Neural cell (in vitro differentiated cells): Measurements from ENCODE around the gene COX8A. TPM values are rescaled to one million over a fixed set of nuclear protein-coding genes. Genes with fewer than 3 reads are reported as not detected.

ENCODE experiments used
- H2AFZ ChIP-seq: fragments of 200-600, 300-800 bp; sonication (generic), shearing (Covaris generic); 2 replicates; pipeline ENCODE4 v1.6.0; 2014; ENCODE audit warnings: low read depth, mild to moderate bottlenecking, antibody characterized with exemption, low read length, moderate library complexity
- H3F3A ChIP-seq: fragments of 200-600 bp; shearing (Covaris generic); 2 replicates; pipeline ENCODE4 v1.6.1; 2016; ENCODE audit warnings: mild to moderate bottlenecking, moderate library complexity, mixed read lengths, antibody characterized with exemption, low read length; ENCODE audit not compliant: insufficient read depth, poor library complexity, severe bottlenecking
- H3K27ac ChIP-seq: fragments of 200-600, 300-800 bp; sonication (generic), shearing (Covaris generic); 2 replicates; pipeline ENCODE4 v1.5.1; 2014; ENCODE audit warnings: mild to moderate bottlenecking, low read length, moderate library complexity
- H3K27me3 ChIP-seq: fragments of 300-800, 200-600 bp; sonication (generic), shearing (Covaris generic); 2 replicates; pipeline ENCODE4 v1.6.0; 2014; ENCODE audit warnings: mild to moderate bottlenecking, low read depth, low read length, moderate library complexity; ENCODE audit not compliant: insufficient read depth
- H3K36me3 ChIP-seq: fragments of 300-800, 200-600 bp; sonication (generic), shearing (Covaris generic); 2 replicates; pipeline ENCODE4 v1.5.1; 2014; ENCODE audit warnings: mild to moderate bottlenecking, antibody characterized with exemption, low read length, moderate library complexity; ENCODE audit not compliant: insufficient read depth
- H3K4me2 ChIP-seq: fragments of 300-800, 200-600 bp; sonication (generic), shearing (Covaris generic); 2 replicates; pipeline ENCODE4 v1.6.0; 2014; ENCODE audit warnings: mild to moderate bottlenecking, low read length
- H3K4me3 ChIP-seq: fragments of 300-800, 200-600 bp; sonication (generic), shearing (Covaris generic); 2 replicates; pipeline ENCODE4 v1.5.1; 2014; ENCODE audit warnings: mild to moderate bottlenecking, low read length, moderate library complexity
- H3K79me2 ChIP-seq: fragments of 200-600 bp; shearing (Covaris generic); replicated peaks from 2 replicates; pipeline ENCODE4 v1.6.0; 2014; ENCODE audit warnings: mild to moderate bottlenecking, low read length, moderate library complexity; ENCODE audit not compliant: insufficient read depth
- H3K9ac ChIP-seq: fragments of 300-800, 200-600 bp; sonication (generic), shearing (Covaris generic); 2 replicates; pipeline ENCODE4 v1.6.1; 2016; ENCODE audit warnings: mild to moderate bottlenecking, low read length, mixed read lengths
- H3K9me2 ChIP-seq: fragments of 200-600 bp; shearing (Covaris generic); 2 replicates; pipeline ENCODE4 v1.6.1; 2016; ENCODE audit warnings: mild to moderate bottlenecking, low read length, mixed read lengths; ENCODE audit not compliant: insufficient read depth
- H3K9me3 ChIP-seq: fragments of 200-600, 300-800 bp; sonication (generic), shearing (Covaris generic); 2 replicates; pipeline ENCODE4 v1.6.1; 2016; ENCODE audit warnings: mild to moderate bottlenecking, mixed run types, low read length, moderate library complexity, mixed read lengths
- H4K20me1 ChIP-seq: fragments of 200-600 bp; shearing (Covaris generic); 2 replicates; pipeline ENCODE4 v1.6.1; 2016; ENCODE audit warnings: mild to moderate bottlenecking, mixed run types; ENCODE audit not compliant: insufficient read depth
- EP300 ChIP-seq: fragments of 450-650 bp; conservative IDR thresholded peaks from 2 replicates; pipeline ENCODE4 v1.6.1; 2014; ENCODE audit warnings: antibody characterized with exemption, mild to moderate bottlenecking, moderate library complexity; ENCODE audit not compliant: poor library complexity, severe bottlenecking
- EZH2 ChIP-seq: fragments of 200-600, 300-800 bp; shearing (Covaris generic), sonication (generic); IDR thresholded peaks from 2 replicates; pipeline ENCODE4 v1.6.1; 2014; ENCODE audit warnings: antibody characterized with exemption, low read length, borderline replicate concordance, mild to moderate bottlenecking; ENCODE audit not compliant: insufficient read depth, poor library complexity, severe bottlenecking
- MXI1 ChIP-seq: fragments of 450-650 bp; conservative IDR thresholded peaks from 2 replicates; pipeline ENCODE4 v1.6.1; 2014; ENCODE audit warnings: antibody characterized with exemption, mild to moderate bottlenecking; ENCODE audit not compliant: poor library complexity, severe bottlenecking
- POLR2AphosphoS5 ChIP-seq: IDR thresholded peaks from 2 replicates; pipeline ENCODE4 v1.6.1; 2012
- RAD21 ChIP-seq: fragments of 450-650 bp; conservative IDR thresholded peaks from 2 replicates; pipeline ENCODE4 v1.6.1; 2014; ENCODE audit warnings: antibody characterized with exemption, mild to moderate bottlenecking, moderate library complexity
- SMC3 ChIP-seq: fragments of 450-650 bp; conservative IDR thresholded peaks from 2 replicates; pipeline ENCODE4 v1.6.1; 2014; ENCODE audit warnings: antibody characterized with exemption, mild to moderate bottlenecking, moderate library complexity; ENCODE audit not compliant: poor library complexity
- TAF1 ChIP-seq: IDR thresholded peaks from 2 replicates; pipeline ENCODE4 v1.6.1; 2012; ENCODE audit warnings: low read depth
- polyA plus RNA-seq: library from polyadenylated mRNA; depleted of rRNA; stranded (reverse); fragments of >200 nt; gene quantifications from 2 replicates; pipeline ENCODE4 v1.2.3, GENCODE V29; 2014
- TF ChIP-seq, protein P1 (sequence below): fragments of 450-650 bp; IDR thresholded peaks from 2 replicates; pipeline ENCODE4 v1.5.1; 2014; ENCODE audit warnings: antibody characterized with exemption, mild to moderate bottlenecking, moderate library complexity; ENCODE audit not compliant: poor library complexity, severe bottlenecking
- TF ChIP-seq, protein P2 (sequence below): IDR thresholded peaks from 2 replicates; pipeline ENCODE4 v1.6.1; 2012; ENCODE audit warnings: borderline replicate concordance

Gene COX8A
- polyA plus RNA-seq, 1 donor from 2014 or later: 863 TPM

DNA sequence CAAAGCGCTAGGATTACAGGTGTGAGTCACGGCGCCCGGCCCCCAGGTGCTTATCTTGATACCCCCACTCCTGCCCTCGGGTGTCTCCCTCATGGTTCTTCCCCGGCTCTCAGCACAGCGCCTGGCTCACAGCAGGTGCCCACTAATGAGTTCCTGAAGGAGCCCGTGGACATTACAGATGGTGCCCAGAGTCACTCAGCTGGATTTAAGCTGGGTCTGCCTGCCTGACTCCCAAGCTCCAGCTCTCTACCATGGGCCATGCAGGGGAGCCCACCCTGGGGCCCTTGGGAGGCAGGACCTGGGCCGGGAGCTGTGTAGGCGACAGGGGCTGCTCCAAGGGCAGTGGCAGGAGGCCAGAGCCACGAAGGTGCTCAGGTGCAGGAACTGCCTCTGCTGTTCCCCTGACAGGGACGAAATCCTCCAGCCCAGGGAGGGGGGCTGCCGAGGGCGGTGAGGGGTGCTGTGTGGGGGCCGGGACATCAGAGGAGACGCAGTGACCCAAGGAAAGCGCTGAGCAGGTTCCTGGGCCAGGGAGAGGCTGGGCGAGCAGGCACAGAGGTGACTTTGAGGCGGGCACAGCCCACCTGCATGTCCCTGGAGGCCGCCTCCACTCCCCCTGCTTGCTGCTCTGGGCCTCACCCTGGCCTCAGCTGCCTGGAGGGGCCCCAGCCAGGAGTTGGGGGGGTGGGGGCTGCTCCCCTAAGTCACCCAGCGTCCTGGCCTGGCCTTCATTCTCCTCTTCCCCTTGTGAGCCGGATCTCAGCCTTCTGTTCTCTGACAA lies 46.7 kb downstream of the COX8A start:
- no peak overlapping the region for H3K4me2 ChIP-seq
- no peak overlapping the region for H2AFZ ChIP-seq

DNA sequence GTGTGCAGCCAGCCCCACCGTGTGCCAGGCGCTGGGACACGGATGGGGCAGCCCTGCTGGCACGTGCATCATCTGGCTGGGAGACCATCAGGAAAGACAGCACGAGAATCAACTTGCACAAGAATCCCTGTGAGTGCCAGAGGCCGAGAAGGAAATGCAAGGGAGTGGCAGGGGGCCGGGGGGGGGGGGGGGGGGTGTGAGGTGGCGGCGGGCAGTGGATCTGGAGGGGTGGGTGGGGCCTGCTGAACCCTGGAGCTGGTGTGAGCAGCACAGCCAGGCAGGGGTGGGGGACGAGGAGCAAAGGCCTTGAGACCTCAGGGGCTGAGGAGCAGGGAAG lies 47.3 kb downstream of the COX8A start:
- Histone ChIP-seq H3K9me2 (no peaks in the 10 kb centered on the region), H2AFZ (no peak overlapping the region), H3F3A (no peaks in the 10 kb centered on the region), H3K4me3 (no peak overlapping the region), H3K4me2 (no peak overlapping the region), H3K27ac (no peak overlapping the region), H3K9ac (peak overlapping the region; percentile 9), H3K36me3 (no peaks in the 10 kb centered on the region), H3K27me3 (no peaks in the 10 kb centered on the region), H4K20me1 (no peaks in the 10 kb centered on the region), H3K79me2 (no peaks in the 10 kb centered on the region), H3K9me3 (no peaks in the 10 kb centered on the region)
- TF ChIP-seq, protein P1, sequence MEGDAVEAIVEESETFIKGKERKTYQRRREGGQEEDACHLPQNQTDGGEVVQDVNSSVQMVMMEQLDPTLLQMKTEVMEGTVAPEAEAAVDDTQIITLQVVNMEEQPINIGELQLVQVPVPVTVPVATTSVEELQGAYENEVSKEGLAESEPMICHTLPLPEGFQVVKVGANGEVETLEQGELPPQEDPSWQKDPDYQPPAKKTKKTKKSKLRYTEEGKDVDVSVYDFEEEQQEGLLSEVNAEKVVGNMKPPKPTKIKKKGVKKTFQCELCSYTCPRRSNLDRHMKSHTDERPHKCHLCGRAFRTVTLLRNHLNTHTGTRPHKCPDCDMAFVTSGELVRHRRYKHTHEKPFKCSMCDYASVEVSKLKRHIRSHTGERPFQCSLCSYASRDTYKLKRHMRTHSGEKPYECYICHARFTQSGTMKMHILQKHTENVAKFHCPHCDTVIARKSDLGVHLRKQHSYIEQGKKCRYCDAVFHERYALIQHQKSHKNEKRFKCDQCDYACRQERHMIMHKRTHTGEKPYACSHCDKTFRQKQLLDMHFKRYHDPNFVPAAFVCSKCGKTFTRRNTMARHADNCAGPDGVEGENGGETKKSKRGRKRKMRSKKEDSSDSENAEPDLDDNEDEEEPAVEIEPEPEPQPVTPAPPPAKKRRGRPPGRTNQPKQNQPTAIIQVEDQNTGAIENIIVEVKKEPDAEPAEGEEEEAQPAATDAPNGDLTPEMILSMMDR: no peak
- TF ChIP-seq EP300 (no peak), POLR2AphosphoS5 (no peak), SMC3 (no peak), RAD21 (no peak), TAF1 (no peak), EZH2 (no peak), MXI1 (no peak)
- TF ChIP-seq, protein P2, sequence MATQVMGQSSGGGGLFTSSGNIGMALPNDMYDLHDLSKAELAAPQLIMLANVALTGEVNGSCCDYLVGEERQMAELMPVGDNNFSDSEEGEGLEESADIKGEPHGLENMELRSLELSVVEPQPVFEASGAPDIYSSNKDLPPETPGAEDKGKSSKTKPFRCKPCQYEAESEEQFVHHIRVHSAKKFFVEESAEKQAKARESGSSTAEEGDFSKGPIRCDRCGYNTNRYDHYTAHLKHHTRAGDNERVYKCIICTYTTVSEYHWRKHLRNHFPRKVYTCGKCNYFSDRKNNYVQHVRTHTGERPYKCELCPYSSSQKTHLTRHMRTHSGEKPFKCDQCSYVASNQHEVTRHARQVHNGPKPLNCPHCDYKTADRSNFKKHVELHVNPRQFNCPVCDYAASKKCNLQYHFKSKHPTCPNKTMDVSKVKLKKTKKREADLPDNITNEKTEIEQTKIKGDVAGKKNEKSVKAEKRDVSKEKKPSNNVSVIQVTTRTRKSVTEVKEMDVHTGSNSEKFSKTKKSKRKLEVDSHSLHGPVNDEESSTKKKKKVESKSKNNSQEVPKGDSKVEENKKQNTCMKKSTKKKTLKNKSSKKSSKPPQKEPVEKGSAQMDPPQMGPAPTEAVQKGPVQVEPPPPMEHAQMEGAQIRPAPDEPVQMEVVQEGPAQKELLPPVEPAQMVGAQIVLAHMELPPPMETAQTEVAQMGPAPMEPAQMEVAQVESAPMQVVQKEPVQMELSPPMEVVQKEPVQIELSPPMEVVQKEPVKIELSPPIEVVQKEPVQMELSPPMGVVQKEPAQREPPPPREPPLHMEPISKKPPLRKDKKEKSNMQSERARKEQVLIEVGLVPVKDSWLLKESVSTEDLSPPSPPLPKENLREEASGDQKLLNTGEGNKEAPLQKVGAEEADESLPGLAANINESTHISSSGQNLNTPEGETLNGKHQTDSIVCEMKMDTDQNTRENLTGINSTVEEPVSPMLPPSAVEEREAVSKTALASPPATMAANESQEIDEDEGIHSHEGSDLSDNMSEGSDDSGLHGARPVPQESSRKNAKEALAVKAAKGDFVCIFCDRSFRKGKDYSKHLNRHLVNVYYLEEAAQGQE: no peak

More for the DNA sequence above, 46.7 kb downstream of the COX8A start:
- Histone ChIP-seq H3K9ac (no peak overlapping the region), H3K79me2 (no peaks in the 10 kb centered on the region), H3K27ac (no peak overlapping the region), H3F3A (no peaks in the 10 kb centered on the region), H3K4me3 (no peak overlapping the region), H3K9me2 (no peaks in the 10 kb centered on the region), H3K9me3 (no peaks in the 10 kb centered on the region), H3K27me3 (no peaks in the 10 kb centered on the region), H4K20me1 (no peaks in the 10 kb centered on the region), H3K36me3 (no peaks in the 10 kb centered on the region)
- TF ChIP-seq, protein P2: no peak
- no peak for TF ChIP-seq EP300
- TF ChIP-seq, protein P1: no peak
- no peak for TF ChIP-seq RAD21
- no peak for TF ChIP-seq SMC3
- no peak for TF ChIP-seq MXI1
- no peak for TF ChIP-seq POLR2AphosphoS5
- TF ChIP-seq EZH2: no peak
- no peak for TF ChIP-seq TAF1
